ENCODE results near the gene SHISA6.

SHISA6 gene

DNA sequence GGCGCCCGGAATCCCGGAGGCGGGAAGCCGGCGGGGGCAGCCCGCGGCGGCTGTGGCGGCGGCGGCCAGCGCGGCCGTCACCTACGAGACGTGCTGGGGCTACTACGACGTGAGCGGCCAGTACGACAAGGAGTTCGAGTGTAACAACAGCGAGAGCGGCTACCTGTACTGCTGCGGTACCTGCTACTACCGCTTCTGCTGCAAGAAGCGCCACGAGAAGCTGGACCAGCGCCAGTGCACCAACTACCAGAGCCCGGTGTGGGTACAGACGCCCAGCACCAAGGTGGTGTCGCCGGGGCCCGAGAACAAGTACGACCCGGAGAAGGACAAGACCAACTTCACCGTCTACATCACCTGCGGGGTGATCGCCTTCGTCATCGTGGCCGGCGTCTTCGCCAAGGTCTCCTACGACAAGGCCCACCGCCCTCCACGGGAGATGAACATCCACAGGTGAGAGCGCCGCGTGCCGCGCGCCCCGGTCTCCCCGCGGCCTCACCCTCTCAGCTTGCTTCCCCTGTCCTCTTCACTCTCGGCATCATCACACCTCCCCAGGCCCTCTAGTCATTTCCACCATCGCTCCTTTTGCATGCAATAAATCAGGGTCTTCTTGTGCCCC lies 706 bp downstream of the SHISA6 start:
- Histone ChIP-seq H3K27me3 (ENCODE audit: insufficient read depth, low read length) (no peaks in the 10 kb centered on the region), H3K27ac (ENCODE audit: low read depth, low read length, poor library complexity, severe bottlenecking) (no peak overlapping the region), H3K9me3 (ENCODE audit: low read length) (no peaks in the 10 kb centered on the region), H3K4me1 (ENCODE audit: insufficient read depth, low read length, severe bottlenecking) (no peaks in the 10 kb centered on the region), H3K36me3 (ENCODE audit: insufficient read depth, low read length) (no peaks in the 10 kb centered on the region), H2AFZ (ENCODE audit: low read length) (no peak overlapping the region), H3K4me2 (ENCODE audit: low read length) (no peak overlapping the region), H4K20me1 (ENCODE audit: insufficient read depth, low read length) (no peaks in the 10 kb centered on the region), H3K4me3 (ENCODE audit: low read depth, low read length, poor library complexity, severe bottlenecking) (no peak overlapping the region), H3F3A (ENCODE audit: insufficient read depth, low read length) (no peaks in the 10 kb centered on the region), H3K9ac (ENCODE audit: low read length) (no peak overlapping the region), H3K79me2 (ENCODE audit: insufficient read depth, low read length) (no peaks in the 10 kb centered on the region), H3K9me2 (ENCODE audit: low read depth, low read length) (no peaks in the 10 kb centered on the region)
- TF ChIP-seq CTCF (IDR thresholded peaks at IDR 0.05; ENCODE audit: low read length), result no peak
- TF ChIP-seq EZH2 (IDR thresholded peaks at IDR 0.05; ENCODE audit: borderline replicate concordance, low read length), result no peak

DNA sequence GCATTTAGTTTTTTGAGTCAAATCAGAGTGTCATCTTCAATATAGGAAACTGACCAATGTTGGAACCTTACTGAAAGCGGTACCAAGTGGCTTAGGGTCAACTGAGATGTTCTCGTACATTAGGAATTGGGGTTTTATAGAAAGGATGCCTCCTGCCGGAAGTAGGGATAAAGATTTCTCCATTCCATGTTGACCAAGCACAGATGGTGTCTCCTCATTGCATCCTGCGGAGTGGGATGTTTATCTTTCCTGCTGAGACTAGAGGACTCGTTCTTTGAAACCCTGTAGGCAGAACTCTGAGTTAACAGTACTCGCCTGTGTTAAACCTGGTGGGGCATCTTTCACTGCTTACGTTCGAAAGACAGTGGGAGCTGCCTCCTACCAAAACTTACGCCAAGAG lies 1.4 kb downstream of the SHISA6 start:
- Histone ChIP-seq H3K9ac (ENCODE audit: low read length) (no peak overlapping the region), H3K4me3 (ENCODE audit: low read depth, low read length, poor library complexity, severe bottlenecking) (no peak overlapping the region), H3K79me2 (ENCODE audit: insufficient read depth, low read length) (no peaks in the 10 kb centered on the region), H3K9me2 (ENCODE audit: low read depth, low read length) (no peaks in the 10 kb centered on the region), H3K27ac (ENCODE audit: low read depth, low read length, poor library complexity, severe bottlenecking) (no peak overlapping the region), H3K9me3 (ENCODE audit: low read length) (no peaks in the 10 kb centered on the region), H2AFZ (ENCODE audit: low read length) (no peak overlapping the region), H3K27me3 (ENCODE audit: insufficient read depth, low read length) (no peaks in the 10 kb centered on the region), H3K36me3 (ENCODE audit: insufficient read depth, low read length) (no peaks in the 10 kb centered on the region), H3F3A (ENCODE audit: insufficient read depth, low read length) (no peaks in the 10 kb centered on the region), H3K4me1 (ENCODE audit: insufficient read depth, low read length, severe bottlenecking) (no peaks in the 10 kb centered on the region), H4K20me1 (ENCODE audit: insufficient read depth, low read length) (no peaks in the 10 kb centered on the region), H3K4me2 (ENCODE audit: low read length) (no peak overlapping the region)
- TF ChIP-seq CTCF (IDR thresholded peaks at IDR 0.05; ENCODE audit: low read length) (no peak), EZH2 (IDR thresholded peaks at IDR 0.05; ENCODE audit: borderline replicate concordance, low read length) (no peak)

DNA sequence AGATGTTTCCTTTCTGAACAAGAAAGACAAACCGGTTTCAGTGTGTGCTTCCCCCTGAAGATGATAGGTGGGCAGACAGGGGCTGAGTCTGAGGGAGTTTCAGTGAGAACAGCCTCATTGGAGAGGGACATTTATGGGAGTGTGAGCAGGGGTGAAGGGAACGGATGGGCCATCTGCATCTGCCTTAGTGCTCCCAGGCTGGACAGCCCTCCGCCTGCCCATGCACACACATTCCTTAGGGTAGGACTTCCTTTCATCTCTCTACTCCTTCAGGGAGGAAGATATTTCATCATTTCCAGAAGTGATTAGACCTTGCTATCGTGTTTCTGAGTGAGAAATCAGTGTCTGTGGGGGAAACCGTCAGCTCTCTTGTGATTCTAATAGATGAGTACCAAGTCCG lies 3.8 kb downstream of the SHISA6 start:
- no peak overlapping the region for H3K9ac ChIP-seq (ENCODE audit: low read length)
- TF ChIP-seq CTCF (IDR thresholded peaks at IDR 0.05; ENCODE audit: low read length) (no peak), EZH2 (IDR thresholded peaks at IDR 0.05; ENCODE audit: borderline replicate concordance, low read length) (no peak)
- H2AFZ ChIP-seq (ENCODE audit: low read length), result no peak overlapping the region
- no peaks in the 10 kb centered on the region for H4K20me1 ChIP-seq (ENCODE audit: insufficient read depth, low read length)
- H3K27me3 ChIP-seq (ENCODE audit: insufficient read depth, low read length), result no peaks in the 10 kb centered on the region
- H3K79me2 ChIP-seq (ENCODE audit: insufficient read depth, low read length), result no peaks in the 10 kb centered on the region
- no peak overlapping the region for H3K27ac ChIP-seq (ENCODE audit: low read depth, low read length, poor library complexity, severe bottlenecking)
- H3K9me3 ChIP-seq (ENCODE audit: low read length), result no peaks in the 10 kb centered on the region
- H3K4me1 ChIP-seq (ENCODE audit: insufficient read depth, low read length, severe bottlenecking), result no peaks in the 10 kb centered on the region
- no peak overlapping the region for H3K4me2 ChIP-seq (ENCODE audit: low read length)
- no peaks in the 10 kb centered on the region for H3F3A ChIP-seq (ENCODE audit: insufficient read depth, low read length)
- no peak overlapping the region for H3K4me3 ChIP-seq (ENCODE audit: low read depth, low read length, poor library complexity, severe bottlenecking)
- no peaks in the 10 kb centered on the region for H3K36me3 ChIP-seq (ENCODE audit: insufficient read depth, low read length)
- no peaks in the 10 kb centered on the region for H3K9me2 ChIP-seq (ENCODE audit: low read depth, low read length)
